H9 (cell line): ENCODE measurements around the gene FAM83C. TPM values are rescaled to one million over a fixed set of nuclear protein-coding genes. Genes with fewer than 3 reads are reported as not detected.
A peak's percentile ranks its signal among the peaks of the same experiment; 100 is the strongest.

Source experiments
- DNase-seq: peaks from one replicate; pipeline ENCODE4 v3.0.0-alpha.2; 2017
- H2AFZ ChIP-seq: one replicate; pipeline ENCODE4 v1.6.1; 2013; ENCODE audit warnings: mild to moderate bottlenecking, low read length, control low read depth, moderate library complexity
- H2AK5ac ChIP-seq: 2 replicates; pipeline ENCODE4 v1.6.1; 2013; ENCODE audit warnings: low read length, control low read depth, mixed read lengths; ENCODE audit not compliant: insufficient read length
- H2BK120ac ChIP-seq: one replicate; pipeline ENCODE4 v1.6.1; 2013; ENCODE audit warnings: low read depth, mild to moderate bottlenecking, low read length, control low read depth, inconsistent platforms; ENCODE audit not compliant: poor library complexity, severe bottlenecking
- H2BK12ac ChIP-seq: 2 replicates; pipeline ENCODE4 v1.6.1; 2013; ENCODE audit warnings: low read length, control low read depth, mixed read lengths, low read depth; ENCODE audit not compliant: insufficient read length
- H2BK15ac ChIP-seq: 2 replicates; pipeline ENCODE4 v1.6.1; 2013; ENCODE audit warnings: low read depth, low read length, control low read depth
- H2BK20ac ChIP-seq: one replicate; pipeline ENCODE4 v1.6.1; 2013; ENCODE audit warnings: low read depth, mild to moderate bottlenecking, low read length, control low read depth, inconsistent platforms; ENCODE audit not compliant: poor library complexity, severe bottlenecking
- H2BK5ac ChIP-seq: 2 replicates; pipeline ENCODE4 v1.6.1; 2013; ENCODE audit warnings: low read length, control low read depth, mixed read lengths; ENCODE audit not compliant: insufficient read length
- H3K14ac ChIP-seq: 2 replicates; pipeline ENCODE4 v1.6.1; 2013; ENCODE audit warnings: low read length, control low read depth; ENCODE audit not compliant: insufficient read depth
- H3K18ac ChIP-seq: 2 replicates; pipeline ENCODE4 v1.6.1; 2013; ENCODE audit warnings: low read depth, mild to moderate bottlenecking, mixed read lengths, low read length, control low read depth; ENCODE audit not compliant: insufficient read length
- H3K23ac ChIP-seq: 2 replicates; pipeline ENCODE4 v1.6.1; 2013; ENCODE audit warnings: low read length, control low read depth, mixed read lengths, low read depth; ENCODE audit not compliant: insufficient read length
- H3K23me2 ChIP-seq: 2 replicates; pipeline ENCODE4 v1.6.1; 2013; ENCODE audit warnings: low read depth, mild to moderate bottlenecking, mixed read lengths, low read length, control low read depth; ENCODE audit not compliant: insufficient read length, poor library complexity, severe bottlenecking
- H3K27ac ChIP-seq: 2 replicates; pipeline ENCODE4 v1.5.1; 2013; ENCODE audit warnings: low read length, control low read depth, mixed read lengths, low read depth; ENCODE audit not compliant: insufficient read length
- H3K27me3 ChIP-seq: 2 replicates; pipeline ENCODE4 v1.6.1; 2013; ENCODE audit warnings: low read length, control low read depth, inconsistent platforms; ENCODE audit not compliant: insufficient read depth
- H3K4ac ChIP-seq: 2 replicates; pipeline ENCODE4 v1.6.1; 2013; ENCODE audit warnings: low read depth, mild to moderate bottlenecking, control low read depth, inconsistent platforms, low read length, moderate library complexity
- H3K4me1 ChIP-seq: 2 replicates; pipeline ENCODE4 v1.6.1; 2013; ENCODE audit warnings: low read length, control low read depth, inconsistent platforms; ENCODE audit not compliant: insufficient read depth
- H3K4me2 ChIP-seq: 2 replicates; pipeline ENCODE4 v1.6.1; 2013; ENCODE audit warnings: low read length, control low read depth, mixed read lengths; ENCODE audit not compliant: insufficient read length, insufficient read depth
- H3K56ac ChIP-seq: 2 replicates; pipeline ENCODE4 v1.6.1; 2013; ENCODE audit warnings: low read depth, mild to moderate bottlenecking, mixed read lengths, low read length, control low read depth; ENCODE audit not compliant: insufficient read length
- H3K79me1 ChIP-seq: 2 replicates; pipeline ENCODE4 v1.6.1; 2013; ENCODE audit warnings: low read depth, mild to moderate bottlenecking, moderate library complexity, low read length, control low read depth, inconsistent platforms; ENCODE audit not compliant: insufficient read depth, poor library complexity, severe bottlenecking
- H3K79me2 ChIP-seq: 2 replicates; pipeline ENCODE4 v1.6.1; 2013; ENCODE audit warnings: low read length, control low read depth, inconsistent platforms; ENCODE audit not compliant: insufficient read depth
- H3K9ac ChIP-seq: 2 replicates; pipeline ENCODE4 v1.6.1; 2013; ENCODE audit warnings: low read length, control low read depth, mixed read lengths; ENCODE audit not compliant: insufficient read length; ENCODE audit errors: extremely low read depth
- H3K9me3 ChIP-seq: one replicate; pipeline ENCODE4 v1.6.1; 2013; ENCODE audit warnings: low read depth, low read length, inconsistent platforms; ENCODE audit not compliant: control insufficient read depth
- H3T11ph ChIP-seq: one replicate; pipeline ENCODE4 v1.6.1; 2013; ENCODE audit warnings: mild to moderate bottlenecking, low read length, control low read depth, inconsistent platforms
- H4K20me1 ChIP-seq: one replicate; pipeline ENCODE4 v1.6.1; 2013; ENCODE audit not compliant: control insufficient read depth, insufficient read length, insufficient read depth
- H4K5ac ChIP-seq: 2 replicates; pipeline ENCODE4 v1.6.1; 2013; ENCODE audit warnings: low read depth, mild to moderate bottlenecking, mixed read lengths, low read length, control low read depth; ENCODE audit not compliant: insufficient read length
- H4K8ac ChIP-seq: replicated peaks from 2 replicates; pipeline ENCODE4 v1.6.1; 2013; ENCODE audit warnings: low read length, control low read depth, mixed read lengths, low read depth; ENCODE audit not compliant: insufficient read length
- H4K91ac ChIP-seq: 2 replicates; pipeline ENCODE4 v1.6.1; 2013; ENCODE audit warnings: low read depth, mild to moderate bottlenecking, moderate library complexity, mixed read lengths, low read length, control low read depth; ENCODE audit not compliant: insufficient read length
- H3K27ac Mint-ChIP-seq, 3 experiments: 2 replicates in 2 of 3; 3 replicates in 1 of 3; pipeline ENCODE4 v1.8.0; 2020 to 2021; ENCODE audit warnings: mixed read lengths in 3 of 3, mild to moderate bottlenecking in 1 of 3, moderate library complexity in 1 of 3
- H3K27me3 Mint-ChIP-seq: 2 replicates; pipeline ENCODE4 v1.8.0; 2021; ENCODE audit warnings: low read depth, mild to moderate bottlenecking, moderate library complexity, mixed read lengths
- H3K36me3 Mint-ChIP-seq, 3 experiments: 2 replicates in 2 of 3; 3 replicates in 1 of 3; pipeline ENCODE4 v1.8.0; 2020 to 2021; ENCODE audit warnings: low read depth in 3 of 3, mixed read lengths in 3 of 3; ENCODE audit not compliant: insufficient read depth in 1 of 3
- H3K4me1 Mint-ChIP-seq, 2 experiments: 2 replicates each; pipeline ENCODE4 v1.8.0; 2020; ENCODE audit warnings: mixed read lengths in 2 of 2
- H3K4me3 Mint-ChIP-seq, 2 experiments: 2 replicates in 1 of 2; 3 replicates in 1 of 2; pipeline ENCODE4 v1.8.0; 2020 to 2021; ENCODE audit warnings: mild to moderate bottlenecking in 2 of 2, mixed read lengths in 2 of 2, moderate library complexity in 1 of 2
- H3K9me3 Mint-ChIP-seq, 2 experiments: 2 replicates in 1 of 2; 3 replicates in 1 of 2; pipeline ENCODE4 v1.8.0; 2020; ENCODE audit warnings: mild to moderate bottlenecking in 2 of 2, mixed read lengths in 2 of 2, moderate library complexity in 1 of 2
- WGBS: extraction: QIAGEN DNeasy Blood & Tissue Kit; methylation state at CpG from one replicate; pipeline ENCODE4 v1.1.7; 2013; ENCODE audit warnings: missing lambda C conversion rate, low lambda C conversion rate, mixed read lengths; ENCODE audit not compliant: insufficient read length; ENCODE audit errors: extremely low coverage; 5-methylcytosine and 5-hydroxymethylcytosine counted together
- total RNA-seq: library from RNA; stranded (reverse); gene quantifications from 2 replicates; pipeline ENCODE4 v1.2.1, GENCODE V29; 2021
- TF ChIP-seq, protein P1 (sequence below): fragments of 200-600 bp; sonication (generic); conservative IDR thresholded peaks from 3 replicates; pipeline ENCODE4 v1.8.0; 2021; ENCODE audit warnings: antibody characterized with exemption, mild to moderate bottlenecking

FAM83C gene
- total RNA-seq, 1 experiment from 2014 or later, result not detected

DNA sequence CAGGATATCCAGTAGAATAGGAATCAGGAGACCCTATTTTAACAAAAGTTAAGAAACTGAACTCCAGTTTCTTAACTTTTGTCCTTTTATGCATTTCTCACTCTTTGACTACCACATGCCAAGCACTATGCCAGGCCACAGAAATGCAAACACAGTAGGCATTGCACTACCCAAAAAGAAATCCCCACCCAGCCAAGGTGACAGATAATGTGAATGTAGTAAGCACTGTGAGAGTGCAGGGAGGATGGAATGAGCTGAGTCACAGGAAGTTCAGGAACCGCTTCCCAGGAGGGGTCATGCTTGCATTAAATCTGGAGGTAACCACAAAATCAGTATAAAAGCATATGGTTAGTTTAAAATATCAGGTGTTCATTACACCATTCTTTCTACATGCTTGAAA, 20.1 kb upstream of the FAM83C start:
- TF ChIP-seq, protein P1, sequence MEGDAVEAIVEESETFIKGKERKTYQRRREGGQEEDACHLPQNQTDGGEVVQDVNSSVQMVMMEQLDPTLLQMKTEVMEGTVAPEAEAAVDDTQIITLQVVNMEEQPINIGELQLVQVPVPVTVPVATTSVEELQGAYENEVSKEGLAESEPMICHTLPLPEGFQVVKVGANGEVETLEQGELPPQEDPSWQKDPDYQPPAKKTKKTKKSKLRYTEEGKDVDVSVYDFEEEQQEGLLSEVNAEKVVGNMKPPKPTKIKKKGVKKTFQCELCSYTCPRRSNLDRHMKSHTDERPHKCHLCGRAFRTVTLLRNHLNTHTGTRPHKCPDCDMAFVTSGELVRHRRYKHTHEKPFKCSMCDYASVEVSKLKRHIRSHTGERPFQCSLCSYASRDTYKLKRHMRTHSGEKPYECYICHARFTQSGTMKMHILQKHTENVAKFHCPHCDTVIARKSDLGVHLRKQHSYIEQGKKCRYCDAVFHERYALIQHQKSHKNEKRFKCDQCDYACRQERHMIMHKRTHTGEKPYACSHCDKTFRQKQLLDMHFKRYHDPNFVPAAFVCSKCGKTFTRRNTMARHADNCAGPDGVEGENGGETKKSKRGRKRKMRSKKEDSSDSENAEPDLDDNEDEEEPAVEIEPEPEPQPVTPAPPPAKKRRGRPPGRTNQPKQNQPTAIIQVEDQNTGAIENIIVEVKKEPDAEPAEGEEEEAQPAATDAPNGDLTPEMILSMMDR, result no peak
- Histone ChIP-seq H3K23me2 (no peaks in the 10 kb centered on the region), H3K18ac (no peak overlapping the region), H4K8ac (no peak overlapping the region), H4K5ac (no peak overlapping the region), H3K23ac (no peak overlapping the region), H3K9ac (no peak overlapping the region), H2BK20ac (no peak overlapping the region), H2AK5ac (no peak overlapping the region), H3K79me1 (no peaks in the 10 kb centered on the region), H3K9me3 (no peaks in the 10 kb centered on the region), H2BK12ac (no peak overlapping the region), H3K14ac (no peak overlapping the region), H2BK15ac (no peak overlapping the region), H2BK120ac (no peak overlapping the region), H3K79me2 (no peaks in the 10 kb centered on the region), H3K27ac (no peak overlapping the region), H4K91ac (no peak overlapping the region), H3K27me3 (no peaks in the 10 kb centered on the region), H3K4me2 (no peak overlapping the region), H2BK5ac (no peak overlapping the region), H3T11ph (no peak overlapping the region), H3K4me1 (peaks cover 2% of the 10 kb centered on the region; the same call in 1 of the 2 replicates), H4K20me1 (no peaks in the 10 kb centered on the region), H3K4ac (no peak overlapping the region), H2AFZ (no peak overlapping the region), H3K56ac (no peak overlapping the region)
- Mint-ChIP-seq H3K4me1 (peaks cover 24 to 30% of the 10 kb centered on the region in 2 experiments), H3K27me3 (no peaks in the 10 kb centered on the region), H3K27ac (peak overlapping the region in 2 of 3 experiments; percentile 49 to 81; a peak in 4 of 7 replicates), H3K36me3 (peaks cover 2 to 10% (median 4%) of the 10 kb centered on the region in 3 experiments; a peak in 5 of 7 replicates), H3K4me3 (peak overlapping the region in 1 of 2 experiments; percentile 22; a peak in 1 of 5 replicates), H3K9me3 (no peaks in the 10 kb centered on the region)
- no CpG with 5 or more reads among the region's 1 CpG for WGBS
- no peak for DNase-seq
